ENCODE measurements around the gene MTARC2.

DNA sequence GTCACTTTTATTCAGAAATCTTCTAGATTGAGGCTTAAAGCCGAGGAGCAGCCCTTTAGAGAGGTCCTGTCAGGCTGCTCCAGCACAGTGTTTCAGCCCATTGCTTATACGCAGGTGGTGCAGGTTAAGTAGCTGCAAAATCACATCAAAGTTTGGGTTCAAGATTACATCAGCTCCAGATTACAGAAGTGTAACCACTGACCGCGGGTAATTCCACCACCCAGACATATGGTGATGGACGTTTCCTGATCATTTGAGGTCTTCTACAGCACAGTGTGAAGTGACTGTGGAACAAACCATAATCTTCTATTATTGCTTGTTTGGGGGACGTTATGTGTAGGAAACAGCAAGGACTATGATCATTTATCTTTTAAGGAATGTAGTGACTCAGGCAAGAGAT is 46.1 kb upstream of the MTARC2 start:
- TF ChIP-seq BHLHE40 (IDR thresholded peaks at IDR 0.05; ENCODE audit: low read depth, low read length) (no peak), POLR2A (IDR thresholded peaks at IDR 0.05; ENCODE audit: low read depth, low read length) (no peak), RAD21 (IDR thresholded peaks at IDR 0.05; ENCODE audit: low read length) (no peak), SMC3 (IDR thresholded peaks at IDR 0.05; ENCODE audit: low read depth, low read length) (no peak), CHD1 (IDR thresholded peaks at IDR 0.05; ENCODE audit: low read depth, low read length) (no peak), CEBPB (IDR thresholded peaks at IDR 0.05; ENCODE audit: low read depth, low read length) (no peak)
- TF ChIP-seq, protein P1, sequence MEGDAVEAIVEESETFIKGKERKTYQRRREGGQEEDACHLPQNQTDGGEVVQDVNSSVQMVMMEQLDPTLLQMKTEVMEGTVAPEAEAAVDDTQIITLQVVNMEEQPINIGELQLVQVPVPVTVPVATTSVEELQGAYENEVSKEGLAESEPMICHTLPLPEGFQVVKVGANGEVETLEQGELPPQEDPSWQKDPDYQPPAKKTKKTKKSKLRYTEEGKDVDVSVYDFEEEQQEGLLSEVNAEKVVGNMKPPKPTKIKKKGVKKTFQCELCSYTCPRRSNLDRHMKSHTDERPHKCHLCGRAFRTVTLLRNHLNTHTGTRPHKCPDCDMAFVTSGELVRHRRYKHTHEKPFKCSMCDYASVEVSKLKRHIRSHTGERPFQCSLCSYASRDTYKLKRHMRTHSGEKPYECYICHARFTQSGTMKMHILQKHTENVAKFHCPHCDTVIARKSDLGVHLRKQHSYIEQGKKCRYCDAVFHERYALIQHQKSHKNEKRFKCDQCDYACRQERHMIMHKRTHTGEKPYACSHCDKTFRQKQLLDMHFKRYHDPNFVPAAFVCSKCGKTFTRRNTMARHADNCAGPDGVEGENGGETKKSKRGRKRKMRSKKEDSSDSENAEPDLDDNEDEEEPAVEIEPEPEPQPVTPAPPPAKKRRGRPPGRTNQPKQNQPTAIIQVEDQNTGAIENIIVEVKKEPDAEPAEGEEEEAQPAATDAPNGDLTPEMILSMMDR (conservative IDR thresholded peaks at IDR 0.05; ENCODE audit: low read depth, low read length): no peak
- TF ChIP-seq, protein P2, sequence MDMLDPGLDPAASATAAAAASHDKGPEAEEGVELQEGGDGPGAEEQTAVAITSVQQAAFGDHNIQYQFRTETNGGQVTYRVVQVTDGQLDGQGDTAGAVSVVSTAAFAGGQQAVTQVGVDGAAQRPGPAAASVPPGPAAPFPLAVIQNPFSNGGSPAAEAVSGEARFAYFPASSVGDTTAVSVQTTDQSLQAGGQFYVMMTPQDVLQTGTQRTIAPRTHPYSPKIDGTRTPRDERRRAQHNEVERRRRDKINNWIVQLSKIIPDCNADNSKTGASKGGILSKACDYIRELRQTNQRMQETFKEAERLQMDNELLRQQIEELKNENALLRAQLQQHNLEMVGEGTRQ (IDR thresholded peaks at IDR 0.05; ENCODE audit: low read depth, low read length): no peak
